A549 treated with AZD2906 at 1 μM for 4 hours (cell line): ENCODE data around the gene MIS18A. TPM values are rescaled to one million over a fixed set of nuclear protein-coding genes. Genes with fewer than 3 reads are reported as not detected.

Source experiments
- total RNA-seq: library from RNA; stranded (reverse); fragments of 200-300 nt; extraction: Qiagen RNA extraction; gene quantifications from 5 replicates; pipeline ENCODE4 v1.2.3, GENCODE V29; 2022

The MIS18A gene, protein sequence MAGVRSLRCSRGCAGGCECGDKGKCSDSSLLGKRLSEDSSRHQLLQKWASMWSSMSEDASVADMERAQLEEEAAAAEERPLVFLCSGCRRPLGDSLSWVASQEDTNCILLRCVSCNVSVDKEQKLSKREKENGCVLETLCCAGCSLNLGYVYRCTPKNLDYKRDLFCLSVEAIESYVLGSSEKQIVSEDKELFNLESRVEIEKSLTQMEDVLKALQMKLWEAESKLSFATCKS
- total RNA-seq: 14.6 to 16.5 TPM (median 15.2 TPM) in 5 replicates

DNA sequence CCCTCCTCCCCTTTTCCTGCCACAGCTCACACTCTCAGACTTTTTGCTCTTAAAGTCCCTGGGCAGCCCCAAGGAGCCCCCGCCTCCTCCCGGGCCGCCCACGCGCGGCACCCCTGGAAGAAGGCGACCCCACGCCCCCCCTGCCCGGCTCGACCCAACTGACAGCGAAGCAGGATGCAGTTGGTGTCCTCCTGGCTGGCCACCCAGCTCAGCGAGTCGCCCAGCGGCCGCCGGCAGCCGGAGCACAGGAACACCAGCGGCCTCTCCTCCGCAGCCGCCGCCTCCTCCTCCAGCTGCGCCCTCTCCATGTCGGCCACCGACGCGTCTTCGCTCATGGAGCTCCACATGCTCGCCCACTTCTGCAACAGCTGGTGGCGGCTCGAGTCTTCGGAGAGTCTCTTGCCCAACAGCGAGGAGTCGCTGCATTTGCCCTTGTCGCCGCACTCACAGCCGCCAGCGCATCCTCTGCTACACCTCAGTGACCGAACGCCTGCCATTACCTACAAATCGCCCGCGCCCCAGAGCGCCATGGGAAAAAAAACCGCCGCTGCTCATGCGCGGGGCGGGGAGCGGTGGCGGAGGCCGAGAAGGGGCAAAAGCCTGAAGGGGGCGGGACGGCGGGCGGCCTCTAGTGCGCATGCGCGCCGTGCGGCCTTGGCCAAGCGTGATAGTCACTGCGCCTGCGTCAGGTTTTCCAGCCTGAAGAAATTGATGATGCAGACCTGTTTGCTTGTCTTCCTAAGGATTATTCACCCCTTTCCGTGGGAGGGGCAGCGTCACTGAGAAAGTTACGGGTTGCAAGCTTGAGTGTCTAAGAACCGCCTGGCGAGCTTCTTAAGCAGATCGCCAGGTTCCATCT lies at the start of gene MIS18A:
TSS of gene MIS18A (minus strand) at position 532 of the 859 bp plus-strand sequence. CDS start at position 497, 35 bp downstream.

DNA sequence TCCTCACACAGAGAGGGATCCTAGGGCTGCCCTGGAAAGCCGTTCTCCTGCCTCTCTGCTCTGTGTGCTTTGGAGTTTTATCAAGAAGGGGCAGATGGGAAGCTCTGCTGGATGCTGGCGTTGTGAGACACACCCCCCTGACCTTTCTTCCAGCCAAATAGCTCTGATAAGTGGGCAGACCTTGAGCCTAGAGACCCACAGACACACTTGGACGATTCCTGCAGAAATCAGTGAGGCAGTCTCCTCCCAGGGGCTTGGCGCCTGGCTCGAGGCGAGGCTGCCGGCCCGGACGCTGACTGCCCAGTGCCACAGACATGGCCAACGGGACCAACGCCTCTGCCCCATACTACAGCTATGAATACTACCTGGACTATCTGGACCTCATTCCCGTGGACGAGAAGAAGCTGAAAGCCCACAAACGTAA lies 19.8 kb upstream of the MIS18A start, which contains the start of gene MRAP:
TSS of gene MRAP (plus strand) at position 198 of the 424 bp plus-strand sequence. CDS start at position 315, 117 bp downstream.

Other genes with a start within 250 kb of the MIS18A start
- not detected in 5 replicates for gene MRAP, start 19.8 kb upstream of the MIS18A start, total RNA-seq
- 11.4 to 13.8 TPM (median 12.8 TPM) in 5 replicates for gene URB1, start 114.0 kb upstream of the MIS18A start, total RNA-seq
- gene EVA1C, start 133.7 kb upstream of the MIS18A start, total RNA-seq: 49.3 to 58.4 TPM (median 56.6 TPM) in 5 replicates